Kidney epithelial cell (primary cell): ENCODE measurements around the gene TGFBR3. TPM values are rescaled to one million over a fixed set of nuclear protein-coding genes. Genes with fewer than 3 reads are reported as not detected.

Source experiments
- DNase-seq: peaks from one replicate; pipeline ENCODE4 v3.0.0-alpha.2; 2010; ENCODE audit warnings: low read depth
- H3K27me3 ChIP-seq: 2 replicates; pipeline ENCODE4 v1.6.0; 2011; ENCODE audit warnings: low read length; ENCODE audit not compliant: control insufficient read depth, insufficient read depth
- H3K36me3 ChIP-seq: 2 replicates; pipeline ENCODE4 v1.5.1; 2011; ENCODE audit warnings: low read length; ENCODE audit not compliant: control insufficient read depth, insufficient read depth
- H3K4me3 ChIP-seq: 2 replicates; pipeline ENCODE4 v1.5.1; 2011; ENCODE audit warnings: low read depth, mild to moderate bottlenecking, control low read depth, low read length
- total RNA-seq: library from RNA; depleted of rRNA; stranded (reverse); fragments of >200 nt; gene quantifications from 2 replicates; pipeline ENCODE4 v1.2.3, GENCODE V29; 2015
- TF ChIP-seq, protein P1 (sequence below): IDR thresholded peaks from 2 replicates; pipeline ENCODE4 v1.5.1; 2011; ENCODE audit warnings: mild to moderate bottlenecking, moderate library complexity, low read length, control low read depth, inconsistent platforms; ENCODE audit not compliant: insufficient read depth, poor library complexity, severe bottlenecking

TGFBR3 gene
- total RNA-seq, 1 donor from 2014 or later = 5.5 TPM

GRCh38 chr1:91791691-91792488 is 94.1 kb downstream of the TGFBR3 start:
- TF ChIP-seq, protein P1, sequence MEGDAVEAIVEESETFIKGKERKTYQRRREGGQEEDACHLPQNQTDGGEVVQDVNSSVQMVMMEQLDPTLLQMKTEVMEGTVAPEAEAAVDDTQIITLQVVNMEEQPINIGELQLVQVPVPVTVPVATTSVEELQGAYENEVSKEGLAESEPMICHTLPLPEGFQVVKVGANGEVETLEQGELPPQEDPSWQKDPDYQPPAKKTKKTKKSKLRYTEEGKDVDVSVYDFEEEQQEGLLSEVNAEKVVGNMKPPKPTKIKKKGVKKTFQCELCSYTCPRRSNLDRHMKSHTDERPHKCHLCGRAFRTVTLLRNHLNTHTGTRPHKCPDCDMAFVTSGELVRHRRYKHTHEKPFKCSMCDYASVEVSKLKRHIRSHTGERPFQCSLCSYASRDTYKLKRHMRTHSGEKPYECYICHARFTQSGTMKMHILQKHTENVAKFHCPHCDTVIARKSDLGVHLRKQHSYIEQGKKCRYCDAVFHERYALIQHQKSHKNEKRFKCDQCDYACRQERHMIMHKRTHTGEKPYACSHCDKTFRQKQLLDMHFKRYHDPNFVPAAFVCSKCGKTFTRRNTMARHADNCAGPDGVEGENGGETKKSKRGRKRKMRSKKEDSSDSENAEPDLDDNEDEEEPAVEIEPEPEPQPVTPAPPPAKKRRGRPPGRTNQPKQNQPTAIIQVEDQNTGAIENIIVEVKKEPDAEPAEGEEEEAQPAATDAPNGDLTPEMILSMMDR = no peak
- no peak for DNase-seq
- Histone ChIP-seq H3K36me3 (no peaks in the 10 kb centered on the region), H3K4me3 (no peak overlapping the region), H3K27me3 (no peaks in the 10 kb centered on the region)

DNA sequence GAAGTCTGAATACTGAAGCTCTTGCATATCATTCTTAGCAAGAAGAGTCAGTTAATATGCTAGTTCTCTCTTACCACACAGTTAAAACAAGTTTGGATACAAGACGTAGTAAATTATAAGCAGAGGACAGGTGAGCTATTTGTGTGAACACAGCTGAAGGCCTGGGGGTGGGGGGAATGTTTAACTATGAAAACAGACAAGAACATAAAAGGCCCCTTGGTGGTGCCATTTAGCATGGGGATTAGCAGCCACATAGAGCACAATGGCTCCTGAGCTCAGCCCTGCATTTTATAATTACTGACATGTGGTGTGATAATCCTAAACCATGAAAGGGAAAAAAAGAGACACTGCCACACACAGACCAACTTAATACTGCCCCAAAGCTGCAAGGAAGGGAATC is 94.8 kb downstream of the TGFBR3 start:
- no peak for DNase-seq
- Histone ChIP-seq H3K27me3 (no peaks in the 10 kb centered on the region), H3K36me3 (no peaks in the 10 kb centered on the region), H3K4me3 (no peak overlapping the region)
- TF ChIP-seq, protein P1 = no peak

- TF ChIP-seq, protein P1 = no peak
- no peak overlapping the region for H3K4me3 ChIP-seq
- DNase-seq = no peak
- no peaks in the 10 kb centered on the region for H3K36me3 ChIP-seq
- no peaks in the 10 kb centered on the region for H3K27me3 ChIP-seq
Measured at GRCh38 chr1:91790392-91790791, 95.6 kb downstream of the TGFBR3 start.

DNA sequence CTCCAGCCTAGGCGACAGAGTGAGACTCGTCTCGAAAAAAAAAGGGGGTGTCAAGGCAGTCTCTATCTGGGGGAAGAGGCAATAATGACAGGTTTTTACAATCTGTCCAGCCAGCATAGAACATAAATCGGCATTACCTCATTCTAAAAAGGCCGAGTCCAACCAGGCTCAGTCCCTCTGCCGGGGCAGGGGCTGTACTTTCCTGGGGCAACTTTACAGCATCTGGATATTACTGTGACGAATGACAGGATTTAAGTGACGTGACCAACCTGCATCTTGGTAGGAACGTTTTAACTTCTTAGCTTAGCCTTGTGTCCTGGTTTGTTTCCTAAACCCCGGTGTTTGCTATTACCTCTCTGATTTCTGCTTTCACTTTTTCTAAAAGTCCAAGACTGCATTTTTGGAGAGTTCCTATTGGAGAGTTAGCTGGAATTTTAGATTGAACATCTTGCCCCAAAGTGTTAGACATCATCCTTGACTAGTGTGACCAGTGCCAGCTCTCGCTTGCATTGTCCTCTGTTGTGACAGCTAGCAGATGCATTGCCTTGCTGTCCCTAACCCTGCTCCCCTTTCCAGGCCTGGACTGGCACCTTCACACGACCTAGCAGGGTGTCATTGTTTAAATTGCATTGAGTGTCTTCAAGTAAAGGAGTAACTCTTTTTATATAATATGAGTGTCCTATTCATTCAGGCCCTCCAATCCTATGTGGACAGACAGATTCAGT is 96.5 kb downstream of the TGFBR3 start:
- H3K4me3 ChIP-seq = no peak overlapping the region
- H3K27me3 ChIP-seq = no peaks in the 10 kb centered on the region
- TF ChIP-seq, protein P1 = no peak
- no peak for DNase-seq
- no peaks in the 10 kb centered on the region for H3K36me3 ChIP-seq

DNA sequence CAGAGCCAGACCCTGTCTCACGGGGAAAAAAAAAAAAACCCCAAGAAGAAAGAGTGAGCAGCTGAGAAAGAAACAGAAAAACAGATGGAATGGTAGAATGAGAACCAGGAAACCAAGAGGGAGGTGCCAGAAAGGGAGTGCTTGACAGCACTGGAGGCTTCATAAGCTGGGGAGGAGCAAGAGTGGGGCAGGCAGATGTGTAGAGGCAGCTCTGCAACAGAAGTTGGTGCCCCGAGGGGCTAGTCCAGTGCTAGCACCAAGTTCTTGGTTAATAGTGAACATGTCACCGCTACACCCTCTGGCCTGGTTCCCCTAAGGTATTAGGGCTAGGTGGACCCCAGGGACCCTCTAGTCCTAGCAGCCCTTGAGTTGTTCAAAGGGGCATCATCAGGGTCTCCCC is 98.0 kb downstream of the TGFBR3 start:
- DNase-seq = no peak
- no peaks in the 10 kb centered on the region for H3K36me3 ChIP-seq
- no peak overlapping the region for H3K4me3 ChIP-seq
- TF ChIP-seq, protein P1 = no peak
- H3K27me3 ChIP-seq = no peaks in the 10 kb centered on the region
